ENCODE results near the gene COMMD2. TPM values are rescaled to one million over a fixed set of nuclear protein-coding genes. Genes with fewer than 3 reads are reported as not detected.

COMMD2 gene
- total and polyA plus RNA-seq, 12 donors, result 4.6 to 22.9 (median 18.8) TPM

GRCh38 chr3:149713730-149714654 lies 38.3 kb downstream of the COMMD2 start:
- intact Hi-C loops (cut with DNase I), result loop anchor here in 4 of 10 donors (5.0 to 10.0 kb wide), 2 partner anchors 49 to 52 kb away; no protein-coding TSS in a partner anchor
- DNase-seq (peak in 1 of 2 donors; percentile 15), ATAC-seq (peak in 1 of 8 donors; percentile 38)
- TF ChIP-seq CTCF (IDR thresholded peaks at IDR 0.05), result no peak
- H3K4me3 ChIP-seq, result no peak overlapping the region
- H3K27ac ChIP-seq, result no peak overlapping the region
- no peaks in the 10 kb centered on the region for H3K27me3 ChIP-seq
- WGBS, 2 donors, result 95 to 96% methylated on average over 38 of the region's 38 CpGs
- no peaks in the 10 kb centered on the region for H3K36me3 ChIP-seq
- H3K4me1 ChIP-seq, result peaks cover 0 to 10% (median 3%) of the 10 kb centered on the region in 9 donors
- H3K9me3 ChIP-seq, result no peaks in the 10 kb centered on the region

- peaks cover 0 to 16% (median 6%) of the 10 kb centered on the region in 9 donors for H3K4me1 ChIP-seq
- no peaks in the 10 kb centered on the region for H3K27me3 ChIP-seq
- peak in 1 of 2 donors; percentile 15 for DNase-seq
- H3K4me3 ChIP-seq, result no peak overlapping the region
- H3K27ac ChIP-seq, result peak overlapping the region in 5 of 10 donors; percentile 1 to 59 (median 54)
- peak in 7 of 8 donors; percentile 47 to 81 (median 67) for ATAC-seq
- intact Hi-C loops (cut with DNase I), result no loop called here
- H3K9me3 ChIP-seq, result no peaks in the 10 kb centered on the region
- TF ChIP-seq CTCF (IDR thresholded peaks at IDR 0.05), result no peak
- 52 to 68% methylated on average over 3 of the region's 3 CpGs for WGBS, 2 donors
- H3K36me3 ChIP-seq, result no peaks in the 10 kb centered on the region
Observed at GRCh38 chr3:149706905-149707304, 45.4 kb downstream of the COMMD2 start.

- H3K27me3 ChIP-seq, result no peaks in the 10 kb centered on the region
- no peak overlapping the region for H3K27ac ChIP-seq
- H3K4me3 ChIP-seq, result no peak overlapping the region
- H3K4me1 ChIP-seq, result peaks cover 0 to 16% (median 6%) of the 10 kb centered on the region in 9 donors
- H3K36me3 ChIP-seq, result no peaks in the 10 kb centered on the region
- no peak for ATAC-seq
- intact Hi-C loops (cut with DNase I), result no loop called here
- no peaks in the 10 kb centered on the region for H3K9me3 ChIP-seq
- TF ChIP-seq CTCF (IDR thresholded peaks at IDR 0.05), result no peak
- no peak for DNase-seq
Observed at GRCh38 chr3:149705416-149705815, 46.9 kb downstream of the COMMD2 start.

- peaks cover 0 to 16% (median 6%) of the 10 kb centered on the region in 9 donors for H3K4me1 ChIP-seq
- H3K4me3 ChIP-seq, result no peak overlapping the region
- H3K36me3 ChIP-seq, result no peaks in the 10 kb centered on the region
- ATAC-seq (peak in 6 of 8 donors; percentile 33 to 83 (median 70)), DNase-seq (peak; percentile 30 to 34)
- intact Hi-C loops (cut with DNase I), result no loop called here
- H3K9me3 ChIP-seq, result peaks cover 0 to 11% (median 5%) of the 10 kb centered on the region in 11 donors
- WGBS, 2 donors, result 81 to 85% methylated on average over 2 of the region's 2 CpGs
- H3K27me3 ChIP-seq, result no peaks in the 10 kb centered on the region
- no peak for TF ChIP-seq CTCF (IDR thresholded peaks at IDR 0.05)
- peak overlapping the region in 5 of 10 donors; percentile 39 to 54 (median 44) for H3K27ac ChIP-seq
Observed at GRCh38 chr3:149703466-149703865, 48.8 kb downstream of the COMMD2 start.
